Measurements from ENCODE around the gene RABGAP1L. TPM values are rescaled to one million over a fixed set of nuclear protein-coding genes. Genes with fewer than 3 reads are reported as not detected.

The RABGAP1L gene
- total RNA-seq, 1 donor from 2014 or later: 30.2 TPM

DNA sequence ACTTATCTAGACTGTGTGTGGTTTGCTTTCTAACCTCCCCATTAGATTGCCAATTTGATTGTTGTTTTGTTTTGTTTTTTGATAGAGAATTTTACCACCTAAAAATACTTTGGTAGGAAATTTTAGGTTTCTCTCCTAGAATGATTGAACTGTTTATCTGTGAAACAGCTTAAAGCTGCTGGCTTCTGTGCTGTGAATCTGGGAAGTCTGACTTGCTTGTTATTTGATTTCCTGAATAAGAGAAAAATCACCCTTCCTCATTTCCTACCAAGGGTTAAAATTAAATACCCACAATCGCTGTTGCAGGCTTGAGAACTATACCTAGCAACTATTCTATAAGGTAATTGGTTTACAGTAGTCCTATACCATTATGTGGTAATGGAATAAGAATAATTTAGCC is 641.6 kb downstream of the RABGAP1L start:
- peaks cover 2% of the 10 kb centered on the region for H3K27me3 Mint-ChIP-seq (ENCODE audit: unreplicated experiment)
- H3K4me1 Mint-ChIP-seq (ENCODE audit: unreplicated experiment): no peaks in the 10 kb centered on the region
- no peak for DNase-seq (ENCODE audit: low spot score)
- H3K27ac Mint-ChIP-seq (ENCODE audit: unreplicated experiment): no peak overlapping the region
- no peak overlapping the region for H3K4me3 Mint-ChIP-seq (ENCODE audit: unreplicated experiment)
- H3K36me3 Mint-ChIP-seq (ENCODE audit: low read depth, unreplicated experiment): no peaks in the 10 kb centered on the region
- no peaks in the 10 kb centered on the region for H3K9me3 Mint-ChIP-seq (ENCODE audit: unreplicated experiment)
- TF ChIP-seq, protein P1, sequence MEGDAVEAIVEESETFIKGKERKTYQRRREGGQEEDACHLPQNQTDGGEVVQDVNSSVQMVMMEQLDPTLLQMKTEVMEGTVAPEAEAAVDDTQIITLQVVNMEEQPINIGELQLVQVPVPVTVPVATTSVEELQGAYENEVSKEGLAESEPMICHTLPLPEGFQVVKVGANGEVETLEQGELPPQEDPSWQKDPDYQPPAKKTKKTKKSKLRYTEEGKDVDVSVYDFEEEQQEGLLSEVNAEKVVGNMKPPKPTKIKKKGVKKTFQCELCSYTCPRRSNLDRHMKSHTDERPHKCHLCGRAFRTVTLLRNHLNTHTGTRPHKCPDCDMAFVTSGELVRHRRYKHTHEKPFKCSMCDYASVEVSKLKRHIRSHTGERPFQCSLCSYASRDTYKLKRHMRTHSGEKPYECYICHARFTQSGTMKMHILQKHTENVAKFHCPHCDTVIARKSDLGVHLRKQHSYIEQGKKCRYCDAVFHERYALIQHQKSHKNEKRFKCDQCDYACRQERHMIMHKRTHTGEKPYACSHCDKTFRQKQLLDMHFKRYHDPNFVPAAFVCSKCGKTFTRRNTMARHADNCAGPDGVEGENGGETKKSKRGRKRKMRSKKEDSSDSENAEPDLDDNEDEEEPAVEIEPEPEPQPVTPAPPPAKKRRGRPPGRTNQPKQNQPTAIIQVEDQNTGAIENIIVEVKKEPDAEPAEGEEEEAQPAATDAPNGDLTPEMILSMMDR (IDR thresholded peaks at IDR 0.05; ENCODE audit: unreplicated experiment): no peak

DNA sequence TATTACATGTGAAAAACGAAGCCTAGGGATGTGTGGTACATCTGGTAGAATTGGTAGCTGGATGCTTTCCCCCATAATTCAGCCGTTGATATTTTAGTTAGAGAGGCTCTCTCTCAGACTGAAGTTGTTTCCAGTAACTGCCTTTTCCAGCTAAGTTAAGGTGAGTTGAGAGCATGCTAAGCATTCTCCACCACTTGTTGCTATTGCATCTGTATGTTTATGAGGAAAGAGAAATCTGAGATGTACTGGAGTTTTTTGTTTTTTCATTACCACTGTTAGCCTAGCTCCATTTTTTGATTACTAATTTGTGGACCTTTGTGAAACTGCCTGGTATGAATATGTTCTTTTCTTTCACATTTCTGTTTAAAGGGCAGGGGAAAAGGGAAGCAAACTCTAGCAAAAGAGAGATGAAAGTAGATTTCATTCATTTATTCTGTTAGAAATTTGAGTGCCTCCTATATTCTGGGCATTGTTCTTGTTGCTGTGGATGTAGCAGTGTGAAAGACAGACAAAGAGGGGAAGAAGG is 650.5 kb downstream of the RABGAP1L start:
- DNase-seq (ENCODE audit: low spot score): no peak
- no peaks in the 10 kb centered on the region for H3K27me3 Mint-ChIP-seq (ENCODE audit: unreplicated experiment)
- no peak overlapping the region for H3K27ac Mint-ChIP-seq (ENCODE audit: unreplicated experiment)
- no peaks in the 10 kb centered on the region for H3K9me3 Mint-ChIP-seq (ENCODE audit: unreplicated experiment)
- H3K36me3 Mint-ChIP-seq (ENCODE audit: low read depth, unreplicated experiment): no peaks in the 10 kb centered on the region
- H3K4me3 Mint-ChIP-seq (ENCODE audit: unreplicated experiment): no peak overlapping the region
- TF ChIP-seq, protein P1 (IDR thresholded peaks at IDR 0.05; ENCODE audit: unreplicated experiment): no peak
- peaks cover 7% of the 10 kb centered on the region for H3K4me1 Mint-ChIP-seq (ENCODE audit: unreplicated experiment)

DNA sequence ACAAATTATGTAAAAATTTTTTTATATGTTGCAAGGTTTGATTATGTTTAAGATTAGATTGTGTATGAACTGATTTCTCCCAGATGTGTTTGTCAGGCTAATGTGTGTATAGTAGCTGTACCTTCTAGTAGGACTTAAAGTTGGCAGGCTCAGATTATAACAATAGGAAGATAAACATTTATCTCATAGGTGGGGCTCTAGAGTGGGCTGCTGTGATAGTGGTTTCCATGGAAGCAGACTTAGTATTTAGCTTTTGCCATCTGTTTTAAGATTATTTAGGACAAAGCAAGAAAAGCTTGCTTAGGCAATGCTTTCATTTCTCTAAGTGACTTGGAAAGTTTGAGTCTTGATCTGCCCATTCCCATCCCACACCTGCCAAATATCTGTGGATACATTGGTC is 652.7 kb downstream of the RABGAP1L start:
- TF ChIP-seq, protein P1 (IDR thresholded peaks at IDR 0.05; ENCODE audit: unreplicated experiment): no peak
- Mint-ChIP-seq H3K4me1 (ENCODE audit: unreplicated experiment) (peaks cover 7% of the 10 kb centered on the region), H3K36me3 (ENCODE audit: low read depth, unreplicated experiment) (no peaks in the 10 kb centered on the region), H3K9me3 (ENCODE audit: unreplicated experiment) (no peaks in the 10 kb centered on the region), H3K27me3 (ENCODE audit: unreplicated experiment) (no peaks in the 10 kb centered on the region), H3K4me3 (ENCODE audit: unreplicated experiment) (no peak overlapping the region), H3K27ac (ENCODE audit: unreplicated experiment) (no peak overlapping the region)
- DNase-seq (ENCODE audit: low spot score): no peak

DNA sequence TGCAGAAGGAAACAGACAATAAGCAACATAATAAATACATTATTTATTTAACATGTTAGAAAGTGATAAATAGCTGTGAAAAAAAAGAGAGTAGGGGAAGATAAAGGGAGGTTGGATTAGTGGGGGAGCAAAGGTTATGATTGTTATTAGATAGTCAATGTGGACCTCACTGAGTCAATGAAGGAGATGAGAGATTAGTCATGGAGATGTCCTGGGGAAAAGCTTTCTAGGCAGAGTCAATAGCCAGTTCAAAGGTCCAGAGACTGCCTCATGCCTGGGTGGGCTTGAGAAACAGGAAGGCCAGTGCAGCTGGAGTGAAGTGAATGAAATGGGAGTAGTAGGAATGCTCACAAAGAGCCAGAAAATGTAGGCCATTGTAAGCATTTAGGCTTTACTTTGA is 653.3 kb downstream of the RABGAP1L start:
- no peaks in the 10 kb centered on the region for H3K36me3 Mint-ChIP-seq (ENCODE audit: low read depth, unreplicated experiment)
- no peak overlapping the region for H3K4me3 Mint-ChIP-seq (ENCODE audit: unreplicated experiment)
- TF ChIP-seq, protein P1 (IDR thresholded peaks at IDR 0.05; ENCODE audit: unreplicated experiment): no peak
- H3K27ac Mint-ChIP-seq (ENCODE audit: unreplicated experiment): no peak overlapping the region
- H3K27me3 Mint-ChIP-seq (ENCODE audit: unreplicated experiment): no peaks in the 10 kb centered on the region
- no peak for DNase-seq (ENCODE audit: low spot score)
- no peaks in the 10 kb centered on the region for H3K9me3 Mint-ChIP-seq (ENCODE audit: unreplicated experiment)
- peaks cover 7% of the 10 kb centered on the region for H3K4me1 Mint-ChIP-seq (ENCODE audit: unreplicated experiment)

DNA sequence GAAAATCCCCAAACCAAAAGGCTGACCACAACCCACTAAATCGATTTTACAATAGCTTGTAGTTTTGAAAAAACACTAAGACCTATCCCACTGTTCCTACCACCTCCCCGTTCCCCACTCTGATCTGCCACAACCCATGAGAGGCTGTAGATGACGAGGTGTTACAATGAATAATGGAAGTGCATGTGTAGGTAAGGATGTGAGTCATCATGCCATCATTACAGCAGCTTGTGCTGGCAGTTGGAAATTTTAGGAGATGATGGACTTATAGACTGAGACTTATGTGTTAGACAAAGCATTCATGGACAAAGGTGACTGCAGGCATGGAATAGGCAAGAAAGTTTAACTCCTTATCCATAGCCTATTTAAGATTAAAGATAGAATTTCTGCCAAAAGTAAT is 655.7 kb downstream of the RABGAP1L start:
- Mint-ChIP-seq H3K9me3 (ENCODE audit: unreplicated experiment) (no peaks in the 10 kb centered on the region), H3K4me1 (ENCODE audit: unreplicated experiment) (peaks cover 7% of the 10 kb centered on the region), H3K27ac (ENCODE audit: unreplicated experiment) (no peak overlapping the region), H3K4me3 (ENCODE audit: unreplicated experiment) (no peak overlapping the region), H3K27me3 (ENCODE audit: unreplicated experiment) (no peaks in the 10 kb centered on the region), H3K36me3 (ENCODE audit: low read depth, unreplicated experiment) (no peaks in the 10 kb centered on the region)
- TF ChIP-seq, protein P1 (IDR thresholded peaks at IDR 0.05; ENCODE audit: unreplicated experiment): no peak
- DNase-seq (ENCODE audit: low spot score): no peak

Measured in endothelial cell (in vitro differentiated cells).